Stimulated activated CD8-positive, alpha-beta memory T cell treated with anti-CD3 and anti-CD28 coated beads, Interleukin-12 subunit alpha, Interleukin-12 subunit beta, amount 100 ng/mL, for 24 hours (primary cell): Measurements from ENCODE around the gene TPSG1.
"Not testable (repeated sequence)": the region's sequence is repeated elsewhere in the genome, so short reads cannot be mapped to it uniquely, and the experiment has no call there.

ENCODE experiments used
- DNase-seq: peaks from one replicate; pipeline ENCODE4 v3.0.0-alpha.2; 2020; ENCODE audit errors: extremely low read depth

Gene TPSG1

GRCh38 chr16:1194665-1195392 lies 30.2 kb downstream of the TPSG1 start:
- no peak for DNase-seq

DNA sequence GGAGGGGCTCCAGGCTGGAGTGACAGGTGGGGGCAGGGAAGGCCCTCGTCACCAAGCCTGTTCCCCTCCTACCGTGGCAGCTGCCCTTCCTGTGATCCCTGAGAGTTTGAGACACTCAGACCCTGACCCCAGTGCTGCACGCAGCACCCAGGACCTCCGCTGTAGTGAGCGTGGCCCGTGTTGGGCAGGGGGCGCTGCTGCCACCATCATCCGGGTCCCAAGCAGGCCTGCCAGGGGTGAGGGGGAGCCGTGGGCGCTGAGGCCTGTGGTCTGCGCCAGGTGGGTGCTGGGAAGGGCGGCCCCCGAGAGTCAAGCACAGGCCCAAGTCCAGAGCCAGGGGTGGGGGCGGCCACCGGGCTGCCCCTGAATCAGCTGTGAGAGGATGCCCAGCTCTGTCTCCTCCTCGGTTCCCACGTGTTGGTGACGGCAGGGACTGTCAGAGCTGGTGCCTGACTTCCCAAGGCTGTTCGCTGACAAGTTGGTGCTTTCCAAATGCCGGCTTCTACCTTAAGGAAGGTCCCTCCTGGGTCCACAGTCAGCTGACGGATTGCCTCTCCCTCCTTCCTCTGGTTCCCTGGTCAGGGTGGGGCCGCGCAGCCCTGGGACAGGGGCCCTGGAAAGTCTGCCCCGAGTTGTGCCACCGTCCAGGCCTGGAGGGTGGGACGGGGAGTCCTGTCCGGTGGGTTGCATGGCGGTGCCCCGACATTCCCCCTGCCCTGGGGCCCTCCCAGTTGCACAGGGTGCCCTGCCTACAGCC lies 31.1 kb downstream of the TPSG1 start:
- no peak for DNase-seq

GRCh38 chr16:1193143-1193824 lies 31.8 kb downstream of the TPSG1 start:
- DNase-seq = no peak

GRCh38 chr16:1192384-1193073 lies 32.5 kb downstream of the TPSG1 start:
- no peak for DNase-seq

DNA sequence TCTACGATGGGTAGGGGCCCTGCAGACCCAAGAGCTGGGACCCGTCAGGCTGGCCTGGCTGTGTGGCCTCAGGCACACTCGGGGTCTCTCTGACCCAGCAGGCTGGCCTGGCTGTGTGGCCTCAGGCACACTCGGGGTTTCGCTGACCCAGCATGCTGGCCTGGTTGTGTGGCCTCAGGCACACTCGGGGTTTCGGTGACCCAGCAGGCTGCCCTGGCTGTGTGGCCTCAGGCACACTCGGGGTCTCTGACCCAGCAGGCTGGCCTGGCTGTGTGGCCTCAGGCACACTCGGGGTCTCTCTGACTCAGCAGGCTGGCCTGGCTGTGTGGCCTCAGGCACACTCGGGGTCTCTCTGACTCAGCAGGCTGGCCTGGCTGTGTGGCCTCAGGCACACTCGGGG lies 34.3 kb downstream of the TPSG1 start:
- DNase-seq = not testable (repeated sequence)

GRCh38 chr16:1189455-1189854 lies 35.6 kb downstream of the TPSG1 start:
- DNase-seq = no peak

DNA sequence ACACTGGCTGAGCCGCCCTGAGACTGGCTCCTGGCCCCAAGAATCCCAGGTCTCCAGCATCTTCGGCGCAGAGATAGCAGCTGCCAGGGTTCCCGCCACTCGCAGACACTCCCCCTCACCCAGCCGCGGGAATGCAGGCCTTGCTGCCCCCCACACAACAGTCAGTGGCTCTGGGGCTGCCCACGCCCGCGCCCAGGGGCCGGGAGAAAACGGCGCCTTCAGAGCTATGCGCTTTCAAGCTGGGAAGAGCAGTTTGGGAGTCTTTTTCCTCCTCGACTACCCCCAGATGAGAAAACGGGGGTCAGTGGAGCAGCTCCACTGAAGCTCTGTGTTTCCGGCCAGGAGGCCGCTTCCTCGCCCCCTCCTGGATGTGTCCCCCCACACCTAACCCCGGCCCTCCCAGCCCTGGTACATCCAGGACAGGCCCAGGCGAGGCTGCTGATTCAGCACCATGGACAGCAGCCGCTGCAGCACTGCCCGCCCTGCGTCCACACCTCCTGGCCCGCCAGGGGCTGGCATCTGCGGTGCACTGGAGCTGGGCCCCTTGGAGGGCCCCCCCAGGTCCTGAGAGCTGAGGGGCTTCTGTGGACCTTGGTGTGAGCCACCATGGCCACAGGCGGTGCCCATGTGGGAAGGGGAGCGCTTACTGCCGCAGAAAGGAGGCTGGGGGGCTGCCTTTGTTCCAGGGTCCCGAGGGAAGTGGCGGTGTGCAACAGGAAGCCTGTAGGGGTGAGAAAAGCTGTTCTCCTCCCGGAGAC lies 36.5 kb downstream of the TPSG1 start:
- peak; percentile 9 for DNase-seq

DNA sequence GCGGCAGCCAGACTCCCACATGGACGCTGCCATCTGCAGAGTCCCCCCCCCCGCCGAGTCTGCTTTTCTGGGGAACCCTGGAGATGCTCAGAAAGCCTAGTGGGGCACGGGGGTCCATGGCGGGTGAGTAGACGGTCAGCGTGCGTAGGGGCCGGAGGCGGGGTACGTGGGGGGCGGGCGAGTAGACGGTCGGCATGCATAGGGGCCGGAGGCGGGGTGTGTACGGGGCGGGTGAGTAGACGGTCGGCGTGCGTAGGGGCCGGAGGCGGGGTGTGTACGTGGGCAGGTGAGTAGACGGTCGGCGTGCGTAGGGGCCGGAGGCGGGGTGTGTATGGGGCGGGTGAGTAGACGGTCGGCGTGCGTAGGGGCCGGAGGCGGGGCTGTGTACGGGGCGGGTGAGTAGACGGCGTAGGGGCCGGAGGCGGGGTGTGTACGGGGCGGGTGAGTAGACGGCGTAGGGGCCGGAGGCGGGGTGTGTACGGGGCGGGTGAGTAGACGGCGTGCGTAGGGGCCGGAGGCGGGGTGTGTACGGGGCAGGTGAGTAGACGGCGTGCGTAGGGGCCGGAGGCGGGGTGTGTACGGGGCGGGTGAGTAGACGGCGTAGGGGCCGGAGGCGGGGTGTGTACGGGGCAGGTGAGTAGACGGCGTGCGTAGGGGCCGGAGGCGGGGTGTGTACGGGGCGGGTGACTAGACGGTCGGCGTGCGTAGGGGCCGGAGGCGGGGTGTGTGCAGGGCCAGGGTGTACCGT lies 39.4 kb downstream of the TPSG1 start:
- DNase-seq = not testable (repeated sequence)

DNA sequence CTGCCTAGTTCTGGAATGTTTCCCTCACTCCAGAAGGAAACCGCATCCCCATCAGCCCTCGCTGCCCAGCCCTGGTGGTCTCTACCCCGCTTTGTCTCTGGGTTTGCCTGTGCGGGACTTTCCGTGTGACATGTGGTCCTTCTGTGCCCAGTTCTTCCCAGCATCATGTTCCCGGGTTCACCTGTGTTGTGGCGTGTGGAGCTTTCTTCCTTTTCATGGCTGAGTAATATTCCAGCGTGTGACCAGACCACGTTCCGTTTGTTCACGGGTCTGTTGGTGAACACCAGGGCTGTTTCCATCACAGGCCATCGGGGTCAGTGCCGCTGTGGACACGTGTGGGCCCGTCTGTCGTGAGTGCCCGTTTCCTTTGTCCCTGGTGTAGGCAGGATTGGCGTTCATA lies 40.1 kb downstream of the TPSG1 start:
- no peak for DNase-seq

GRCh38 chr16:1184156-1184868 lies 40.8 kb downstream of the TPSG1 start:
- DNase-seq = no peak

- no peak for DNase-seq
Measured at GRCh38 chr16:1182950-1183907, 41.8 kb downstream of the TPSG1 start.

DNA sequence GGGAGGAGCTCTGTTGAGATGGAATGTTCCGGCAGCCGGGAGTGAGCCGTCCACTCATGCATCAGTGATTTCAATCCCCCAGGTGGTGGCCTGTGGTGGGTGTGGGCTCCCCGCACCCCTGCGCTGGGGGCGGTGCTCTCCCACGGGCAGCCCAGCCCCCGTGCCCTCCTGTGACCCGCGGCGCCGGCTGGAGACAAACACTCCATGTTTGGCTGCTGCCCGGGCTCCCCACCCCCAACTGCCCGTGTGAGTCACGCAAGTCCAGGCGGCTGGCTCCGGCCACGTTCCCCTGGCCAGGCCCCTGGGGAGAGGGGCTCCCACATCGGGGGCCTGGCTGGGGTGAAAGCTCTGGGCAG lies 42.8 kb downstream of the TPSG1 start:
- DNase-seq = no peak

- DNase-seq = no peak
Measured at GRCh38 chr16:1181404-1182315, 43.4 kb downstream of the TPSG1 start.

DNA sequence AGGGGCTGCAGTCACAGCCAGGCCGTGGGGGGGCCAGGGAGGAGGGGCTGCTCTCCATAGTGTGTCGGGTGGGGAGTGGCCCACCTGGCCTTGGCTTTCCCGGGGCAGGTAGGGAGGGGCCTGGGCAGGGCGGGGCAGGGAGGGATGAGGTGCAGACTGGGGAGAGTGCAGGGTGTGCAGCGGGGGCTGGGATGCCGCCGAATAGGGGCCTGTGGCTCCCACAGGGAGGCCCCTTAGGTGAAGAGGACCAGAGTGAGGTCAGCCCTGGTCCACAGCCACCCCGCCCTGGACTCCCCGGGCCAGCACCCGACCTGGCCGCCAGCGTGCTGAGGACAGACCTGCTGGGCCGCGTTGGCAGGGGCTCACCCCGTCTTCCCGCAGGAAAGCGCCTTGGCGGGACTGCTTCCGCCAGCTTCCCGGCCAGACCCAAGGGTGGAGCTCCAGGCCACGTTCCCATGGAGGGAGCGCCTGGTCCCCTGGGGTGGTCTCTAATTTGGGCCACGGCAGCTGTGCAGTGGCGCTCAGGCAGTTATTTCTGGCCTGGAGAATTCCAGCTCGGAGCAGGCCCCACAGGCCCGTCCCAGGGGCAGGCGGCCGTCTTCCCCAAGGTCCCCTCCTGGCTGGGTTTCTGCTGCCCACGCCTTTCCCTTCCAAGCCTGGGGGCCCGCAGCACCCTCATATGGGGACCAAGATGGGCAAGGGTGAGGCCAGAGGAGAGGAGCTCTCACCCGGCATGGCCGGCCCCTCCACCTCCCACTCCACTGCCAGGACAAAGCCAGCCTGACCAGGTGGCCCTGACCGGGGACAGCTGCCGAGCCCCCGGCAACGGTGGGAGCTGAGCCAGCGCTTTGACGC lies 44.3 kb downstream of the TPSG1 start:
- DNase-seq = no peak

DNA sequence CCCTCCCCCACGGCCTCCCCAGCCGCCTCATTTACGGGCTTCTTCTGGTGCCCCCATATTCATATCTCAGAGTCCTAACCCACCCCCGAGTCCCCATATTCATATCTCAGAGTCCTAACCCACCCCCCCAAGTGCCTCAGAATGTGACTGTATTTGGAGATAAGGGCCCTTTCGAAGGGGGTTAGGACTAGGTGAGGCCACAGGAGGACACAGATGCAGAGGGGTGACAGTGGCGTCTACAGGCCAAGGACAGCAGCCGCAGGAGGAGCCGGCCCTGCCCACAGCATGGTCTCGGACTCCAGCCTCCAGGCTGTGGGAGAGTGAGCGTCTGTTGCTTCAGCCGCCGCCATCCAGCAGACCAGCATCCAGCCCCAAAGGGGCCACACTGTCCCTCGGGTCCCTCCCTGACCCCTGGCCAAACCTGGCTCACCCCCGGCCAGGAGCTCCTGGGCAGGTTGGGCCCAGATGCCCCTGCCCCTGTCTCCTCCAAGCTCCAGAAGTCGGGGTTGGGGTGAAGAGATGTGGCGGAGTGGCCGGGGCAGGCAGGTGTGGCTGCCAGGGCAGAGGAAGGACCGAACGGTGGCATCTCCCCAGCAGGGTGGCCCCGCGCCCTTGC lies 46.7 kb downstream of the TPSG1 start:
- no peak for DNase-seq

DNA sequence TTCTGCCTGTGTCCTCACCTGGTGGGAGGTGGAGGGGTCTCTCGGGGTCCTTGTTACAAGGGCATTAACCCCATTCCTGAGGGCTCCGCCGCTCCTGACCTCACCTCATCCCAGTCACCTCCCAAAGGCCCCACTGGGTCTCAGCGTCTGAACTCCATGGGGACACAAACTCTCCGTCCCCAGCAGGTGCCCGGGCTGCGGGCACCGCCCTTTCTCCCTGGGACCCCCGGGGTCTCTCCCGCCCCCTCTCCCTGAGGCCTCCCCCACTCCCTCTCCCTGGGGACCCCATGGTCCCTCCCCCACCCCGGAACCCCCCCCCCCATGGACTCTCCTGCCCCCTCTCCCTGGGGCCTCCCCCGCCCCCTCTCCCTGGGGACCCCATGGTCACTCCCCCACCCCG lies 47.3 kb downstream of the TPSG1 start:
- DNase-seq = no peak

DNA sequence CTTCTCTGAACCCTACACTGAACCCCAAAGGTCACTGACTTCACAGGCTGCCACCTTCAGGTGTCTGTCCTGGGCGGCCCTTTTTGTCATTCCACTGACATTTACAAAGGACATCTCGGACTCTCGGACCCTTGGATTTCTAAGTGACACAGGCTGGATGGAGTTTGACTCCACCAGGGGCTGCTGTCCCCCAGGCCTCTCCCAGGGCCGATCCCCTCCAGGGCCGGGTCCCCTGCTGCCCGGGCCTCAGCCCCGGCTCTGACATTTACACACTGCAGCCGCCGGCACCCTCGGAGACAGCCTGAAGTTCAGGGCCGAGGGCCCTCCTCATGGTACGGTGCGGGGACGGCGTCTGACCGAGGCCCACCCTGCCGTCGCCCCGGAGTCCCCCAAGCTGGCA lies 48.0 kb downstream of the TPSG1 start:
- DNase-seq = no peak
